HFFc6 (cell line): ENCODE measurements around the gene TACC2. TPM values are rescaled to one million over a fixed set of nuclear protein-coding genes. Genes with fewer than 3 reads are reported as not detected.

Experiments
- DNase-seq: peaks from one replicate; pipeline ENCODE4 v3.0.0-alpha.2; 2018
- H3K27ac Mint-ChIP-seq: 2 replicates; pipeline ENCODE4 v1.8.0; 2020; ENCODE audit warnings: mild to moderate bottlenecking, mixed read lengths
- H3K27me3 Mint-ChIP-seq: 2 replicates; pipeline ENCODE4 v1.8.0; 2021; ENCODE audit warnings: mild to moderate bottlenecking, moderate library complexity, mixed read lengths; ENCODE audit not compliant: insufficient read depth
- H3K36me3 Mint-ChIP-seq: 2 replicates; pipeline ENCODE4 v1.8.0; 2021; ENCODE audit warnings: low read depth, mixed read lengths
- H3K4me1 Mint-ChIP-seq: 2 replicates; pipeline ENCODE4 v1.8.0; 2020; ENCODE audit warnings: low read depth, mixed read lengths
- H3K4me3 Mint-ChIP-seq: 2 replicates; pipeline ENCODE4 v1.8.0; 2020; ENCODE audit warnings: mild to moderate bottlenecking, moderate library complexity, mixed read lengths
- H3K9me3 Mint-ChIP-seq: 2 replicates; pipeline ENCODE4 v1.8.0; 2020; ENCODE audit warnings: mild to moderate bottlenecking, mixed read lengths
- total RNA-seq, 6 experiments: library from RNA; stranded (reverse); fragmentation: NEBNext Ultra II Directional; extraction: Animal tissue kit (Norgen Biotek cat#: 25700); gene quantifications; 2 replicates in 1 of 6; 3 replicates in 5 of 6; pipeline ENCODE4 v1.2.3, GENCODE V29; 2021
- TF ChIP-seq, protein P1 (sequence below): fragments of 200-600 bp; sonication (generic); IDR thresholded peaks from 2 replicates; pipeline ENCODE4 v1.5.0; 2021; ENCODE audit warnings: antibody characterized with exemption, mild to moderate bottlenecking

Gene TACC2
- total RNA-seq, 6 experiments from 2014 or later: 15.9 to 19.5 (median 17.5) TPM

DNA sequence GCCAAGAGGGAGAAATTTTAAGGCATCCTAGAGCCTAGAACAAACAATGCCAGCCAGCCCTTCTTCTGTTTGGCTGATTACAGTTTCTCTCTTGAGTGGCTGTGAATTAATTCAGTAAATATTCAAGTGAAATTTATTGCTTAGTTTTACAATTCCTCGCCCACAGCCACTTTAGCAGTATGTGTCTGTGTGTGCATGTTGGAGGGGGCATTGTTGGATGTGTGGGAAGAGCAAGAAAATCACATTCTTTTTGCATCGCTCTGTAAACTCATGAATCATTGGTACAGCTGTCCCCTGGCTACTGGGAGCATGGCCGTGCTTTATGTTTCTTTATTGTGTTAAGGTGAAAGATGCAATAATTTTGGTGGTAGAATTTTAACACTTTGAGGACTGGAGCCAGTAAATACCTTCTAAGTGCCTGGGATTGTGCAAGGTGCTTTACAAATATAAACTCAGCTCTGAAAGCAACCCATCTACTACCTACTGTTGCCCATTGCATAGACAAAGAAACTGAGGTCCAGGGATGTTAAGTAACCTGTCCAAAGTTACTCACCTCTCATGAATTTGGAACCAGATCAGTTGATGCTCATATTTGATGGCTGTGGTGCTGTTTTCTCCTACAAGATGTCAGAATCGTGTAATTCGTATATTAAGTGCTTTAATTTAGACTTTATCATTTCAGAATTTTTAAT lies 192.2 kb downstream of the TACC2 start:
- H3K27ac Mint-ChIP-seq: peak overlapping the region; percentile 20; the same call in 1 of the 2 replicates
- H3K4me1 Mint-ChIP-seq: peaks cover 40% of the 10 kb centered on the region
- peaks cover 2% of the 10 kb centered on the region for H3K27me3 Mint-ChIP-seq
- TF ChIP-seq, protein P1, sequence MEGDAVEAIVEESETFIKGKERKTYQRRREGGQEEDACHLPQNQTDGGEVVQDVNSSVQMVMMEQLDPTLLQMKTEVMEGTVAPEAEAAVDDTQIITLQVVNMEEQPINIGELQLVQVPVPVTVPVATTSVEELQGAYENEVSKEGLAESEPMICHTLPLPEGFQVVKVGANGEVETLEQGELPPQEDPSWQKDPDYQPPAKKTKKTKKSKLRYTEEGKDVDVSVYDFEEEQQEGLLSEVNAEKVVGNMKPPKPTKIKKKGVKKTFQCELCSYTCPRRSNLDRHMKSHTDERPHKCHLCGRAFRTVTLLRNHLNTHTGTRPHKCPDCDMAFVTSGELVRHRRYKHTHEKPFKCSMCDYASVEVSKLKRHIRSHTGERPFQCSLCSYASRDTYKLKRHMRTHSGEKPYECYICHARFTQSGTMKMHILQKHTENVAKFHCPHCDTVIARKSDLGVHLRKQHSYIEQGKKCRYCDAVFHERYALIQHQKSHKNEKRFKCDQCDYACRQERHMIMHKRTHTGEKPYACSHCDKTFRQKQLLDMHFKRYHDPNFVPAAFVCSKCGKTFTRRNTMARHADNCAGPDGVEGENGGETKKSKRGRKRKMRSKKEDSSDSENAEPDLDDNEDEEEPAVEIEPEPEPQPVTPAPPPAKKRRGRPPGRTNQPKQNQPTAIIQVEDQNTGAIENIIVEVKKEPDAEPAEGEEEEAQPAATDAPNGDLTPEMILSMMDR: no peak
- no peak overlapping the region for H3K4me3 Mint-ChIP-seq
- H3K36me3 Mint-ChIP-seq: no peaks in the 10 kb centered on the region
- H3K9me3 Mint-ChIP-seq: no peaks in the 10 kb centered on the region
- peak; percentile 40 for DNase-seq

- Mint-ChIP-seq H3K4me1 (peaks cover 33% of the 10 kb centered on the region), H3K27ac (peak overlapping the region; percentile 85; the same call in 1 of the 2 replicates), H3K36me3 (no peaks in the 10 kb centered on the region), H3K9me3 (no peaks in the 10 kb centered on the region), H3K27me3 (peaks cover 2% of the 10 kb centered on the region), H3K4me3 (no peak overlapping the region)
- no peak for DNase-seq
- TF ChIP-seq, protein P1: no peak
Measured at GRCh38 chr10:122181876-122182275, 192.9 kb downstream of the TACC2 start.

GRCh38 chr10:122182308-122182707 lies 193.3 kb downstream of the TACC2 start:
- H3K36me3 Mint-ChIP-seq: no peaks in the 10 kb centered on the region
- no peak overlapping the region; the same call in 1 of the 2 replicates for H3K4me3 Mint-ChIP-seq
- no peak for DNase-seq
- TF ChIP-seq, protein P1: no peak
- peaks cover 2% of the 10 kb centered on the region; the same call in 1 of the 2 replicates for H3K27me3 Mint-ChIP-seq
- H3K9me3 Mint-ChIP-seq: no peaks in the 10 kb centered on the region
- H3K4me1 Mint-ChIP-seq: peaks cover 33% of the 10 kb centered on the region
- peak overlapping the region; percentile 85; the same call in 1 of the 2 replicates for H3K27ac Mint-ChIP-seq

GRCh38 chr10:122184254-122184653 lies 195.3 kb downstream of the TACC2 start:
- TF ChIP-seq, protein P1: no peak
- no peak for DNase-seq
- Mint-ChIP-seq H3K4me3 (no peak overlapping the region), H3K36me3 (no peaks in the 10 kb centered on the region), H3K9me3 (no peaks in the 10 kb centered on the region), H3K27ac (peak overlapping the region; percentile 85; the same call in 1 of the 2 replicates), H3K4me1 (peaks cover 33% of the 10 kb centered on the region), H3K27me3 (peaks cover 2% of the 10 kb centered on the region; the same call in 1 of the 2 replicates)

- Mint-ChIP-seq H3K27ac (no peak overlapping the region), H3K27me3 (no peaks in the 10 kb centered on the region), H3K4me3 (no peak overlapping the region), H3K9me3 (no peaks in the 10 kb centered on the region), H3K36me3 (no peaks in the 10 kb centered on the region), H3K4me1 (peaks cover 41% of the 10 kb centered on the region)
- TF ChIP-seq, protein P1: no peak
- DNase-seq: no peak
Measured at GRCh38 chr10:122185643-122186042, 196.7 kb downstream of the TACC2 start.
